PC-3 (cell line): Measurements from ENCODE around the gene AMY2A. TPM values are rescaled to one million over a fixed set of nuclear protein-coding genes. Genes with fewer than 3 reads are reported as not detected.
"Not testable (repeated sequence)": the region's sequence is repeated elsewhere in the genome, so short reads cannot be mapped to it uniquely, and the experiment has no call there.

Experiments
- ATAC-seq: fragments of 200-7000 bp; cut with Tn5 transposase; 2 replicates; pipeline ENCODE4 v1.9.1; 2020; ENCODE audit warnings: mild to moderate bottlenecking, moderate library complexity
- BruUV-seq: library from RNA; stranded (reverse); fragments of 400-500 nt; replicated peaks from 2 replicates; lab custom pipeline; 2021; lab: Mats Ljungman, UMichigan
- CTCF ChIA-PET: fragments of 300-600 bp; sonication (Branson Sonifier 250); formaldehyde crosslinking; loops from one replicate; lab custom pipeline; 2022; ENCODE audit warnings: antibody characterized with exemption; lab: Charles Lee
- POLR2A ChIA-PET: fragments of 300-600 bp; sonication (Branson Sonifier 250); formaldehyde crosslinking; loops from one replicate; lab custom pipeline; 2022; ENCODE audit warnings: antibody characterized with exemption; ENCODE audit not compliant: unreplicated experiment; lab: Charles Lee
- DNase-seq: peaks from one replicate; pipeline ENCODE4 v3.0.0-alpha.2; 2015
- H2AFZ ChIP-seq: fragments of 300-600 bp; sonication (generic); 2 replicates; pipeline ENCODE4 v1.6.0; 2016; ENCODE audit warnings: antibody characterized with exemption, low read length
- H3F3A ChIP-seq: fragments of 300-600 bp; sonication (generic); one replicate; pipeline ENCODE4 v1.6.0; 2017; ENCODE audit warnings: antibody characterized with exemption, low read length, control low read depth, mild to moderate bottlenecking; ENCODE audit not compliant: unreplicated experiment
- H3K27ac ChIP-seq: fragments of 300-600 bp; sonication (generic); 2 replicates; pipeline ENCODE4 v1.5.1; 2016; ENCODE audit warnings: mild to moderate bottlenecking, low read length
- H3K27me3 ChIP-seq: fragments of 300-600 bp; sonication (generic); 2 replicates; pipeline ENCODE4 v1.6.1; 2016; ENCODE audit warnings: low read length, mixed read lengths
- H3K36me3 ChIP-seq: fragments of 300-600 bp; sonication (generic); 2 replicates; pipeline ENCODE4 v1.6.1; 2016; ENCODE audit warnings: low read depth, mixed run types, low read length, mixed read lengths
- H3K4me1 ChIP-seq: fragments of 300-600 bp; sonication (generic); 2 replicates; pipeline ENCODE4 v1.5.1; 2016; ENCODE audit warnings: low read length; ENCODE audit not compliant: insufficient read depth
- H3K4me2 ChIP-seq: fragments of 300-600 bp; sonication (generic); 2 replicates; pipeline ENCODE4 v1.6.0; 2016; ENCODE audit warnings: low read length
- H3K4me3 ChIP-seq: fragments of 300-600 bp; sonication (generic); 2 replicates; pipeline ENCODE4 v1.5.1; 2016; ENCODE audit warnings: mild to moderate bottlenecking, low read length, mixed read lengths
- H3K79me2 ChIP-seq: fragments of 300-600 bp; sonication (generic); 2 replicates; pipeline ENCODE4 v1.6.1; 2017; ENCODE audit warnings: low read length, mixed read lengths
- H3K9ac ChIP-seq: fragments of 300-600 bp; sonication (generic); 2 replicates; pipeline ENCODE4 v1.6.0; 2016; ENCODE audit warnings: mild to moderate bottlenecking, low read length
- H3K9me2 ChIP-seq: fragments of 300-600 bp; sonication (generic); replicated peaks from 2 replicates; pipeline ENCODE4 v1.6.1; 2016; ENCODE audit warnings: mixed run types, low read length, mixed read lengths
- H3K9me3 ChIP-seq: fragments of 300-600 bp; sonication (generic); 2 replicates; pipeline ENCODE4 v1.6.1; 2016; ENCODE audit warnings: low read length, mixed read lengths
- H4K20me1 ChIP-seq: fragments of 300-600 bp; sonication (generic); 2 replicates; pipeline ENCODE4 v1.6.1; 2016; ENCODE audit warnings: low read length, mixed read lengths
- intact Hi-C: fragments of 100-400 bp; cut with micrococcal nuclease; formaldehyde crosslinking; loops from 2 replicates; pipeline ENCODE4 v1.9.0; 2023
- total RNA-seq: library from RNA; depleted of rRNA; stranded (reverse); fragments of >200 nt; gene quantifications from 2 replicates; pipeline ENCODE4 v1.2.3, GENCODE V29; 2014; rRNA removed

The AMY2A gene
- total RNA-seq, 1 experiment from 2014 or later, result not detected

- H3K4me2 ChIP-seq, H3K9ac ChIP-seq, ATAC-seq, H3K27me3 ChIP-seq, H3K27ac ChIP-seq, DNase-seq, BruUV-seq, H4K20me1 ChIP-seq, H3K9me2 ChIP-seq, H3K4me1 ChIP-seq, H2AFZ ChIP-seq, H3K36me3 ChIP-seq, H3K79me2 ChIP-seq, intact Hi-C loops, H3F3A ChIP-seq, H3K9me3 ChIP-seq, H3K4me3 ChIP-seq, CTCF ChIA-PET, POLR2A ChIA-PET: not testable (repeated sequence)
Measured at GRCh38 chr1:103654133-103654532, 36.9 kb downstream of the AMY2A start.

- intact Hi-C loops, H2AFZ ChIP-seq, H3K4me1 ChIP-seq, BruUV-seq, H3K9me3 ChIP-seq, H3K36me3 ChIP-seq, H3K9ac ChIP-seq, CTCF ChIA-PET, H3K27me3 ChIP-seq, ATAC-seq, H3K79me2 ChIP-seq, DNase-seq, H3K27ac ChIP-seq, POLR2A ChIA-PET, H3F3A ChIP-seq, H4K20me1 ChIP-seq, H3K9me2 ChIP-seq, H3K4me3 ChIP-seq, H3K4me2 ChIP-seq: not testable (repeated sequence)
Measured at GRCh38 chr1:103655460-103655859, 38.2 kb downstream of the AMY2A start, which contains the start of gene AMY1A. Gene AMY1A (plus strand): TSS chr1:103655760. CDS start chr1:103656331, 571 bp downstream.

Other genes with a start within 250 kb of the AMY2A start
- gene RNPC3, start 91.7 kb upstream of the AMY2A start, total RNA-seq, result 5.4 and 5.6 TPM in 2 replicates
- gene AMY2B, start 45.8 kb upstream of the AMY2A start, total RNA-seq, result 0.23 and 0.98 TPM in 2 replicates
- gene AMY1A, start 38.3 kb downstream of the AMY2A start, total RNA-seq, result not detected in 2 replicates
- not detected in 2 replicates for gene AMY1B, start 78.8 kb downstream of the AMY2A start, total RNA-seq
- not detected in 2 replicates for gene AMY1C, start 132.5 kb downstream of the AMY2A start, total RNA-seq